Islet of Langerhans (tissue), 1 donor: ENCODE measurements around the gene CGB2.
"Not testable (repeated sequence)": the region's sequence is repeated elsewhere in the genome, so short reads cannot be mapped to it uniquely, and the experiment has no call there.

Source experiments
- FAIRE-seq: peaks from one replicate; lab custom pipeline; 2011; peaks lifted over from hg19 to GRCh38; lab: Jason Lieb, UNC

CGB2 gene

DNA sequence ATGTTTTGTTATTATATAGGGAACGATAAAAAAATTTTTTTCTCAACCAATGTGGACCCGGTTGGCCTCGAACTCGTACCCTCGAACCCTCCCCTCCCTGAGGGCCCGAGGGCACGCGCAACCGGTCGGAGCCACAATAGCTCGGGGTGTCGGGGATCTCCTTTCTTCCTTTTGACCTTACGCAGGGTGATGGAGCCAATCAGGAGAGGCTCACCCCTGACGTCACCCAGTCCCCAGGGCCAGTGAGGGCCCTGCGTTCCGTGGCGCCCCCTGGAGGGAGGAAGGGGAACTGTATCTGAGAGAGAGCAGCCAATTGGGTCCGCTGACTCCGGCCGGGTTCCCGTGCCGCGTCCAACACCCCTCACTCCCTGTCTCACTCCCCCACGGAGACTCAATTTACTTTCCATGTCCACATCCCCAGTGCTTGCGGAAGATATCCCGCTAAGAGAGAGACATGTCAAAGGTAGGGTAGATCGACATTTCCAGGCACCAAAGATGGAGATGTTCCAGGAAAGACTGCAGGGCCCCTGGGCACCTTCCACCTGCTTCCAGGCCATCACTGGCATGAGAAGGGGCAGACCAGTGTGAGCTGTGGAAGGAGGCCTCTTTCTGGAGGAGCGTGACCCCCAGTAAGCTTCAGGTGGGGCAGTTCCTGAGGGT lies at the start of gene CGB2:
Gene CGB2 (plus strand): TSS at position 249 of the 660 bp plus-strand sequence. CDS start 206 bp downstream, at position 455.
- FAIRE-seq: not testable (repeated sequence)

DNA sequence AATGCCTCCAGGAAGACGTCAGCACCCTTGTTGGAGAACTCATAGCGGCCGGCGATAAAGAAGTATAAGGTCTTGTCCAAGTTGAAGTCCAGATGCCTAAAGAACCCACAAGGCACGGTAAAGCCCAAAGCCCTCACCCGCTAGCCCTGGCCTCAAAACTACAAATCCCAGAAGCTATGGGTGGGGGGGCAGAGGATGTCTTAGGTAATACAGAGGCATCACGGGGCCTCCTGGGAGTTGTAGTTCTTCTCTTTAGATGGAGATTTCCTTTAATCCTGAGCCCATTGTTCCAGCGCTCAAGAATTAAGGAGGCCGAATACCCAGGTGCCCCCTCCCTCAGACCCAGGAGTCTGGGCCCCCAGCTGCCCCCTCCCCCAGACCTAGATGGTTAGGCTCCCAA lies 49.4 kb upstream of the CGB2 start:
- no peak for FAIRE-seq

DNA sequence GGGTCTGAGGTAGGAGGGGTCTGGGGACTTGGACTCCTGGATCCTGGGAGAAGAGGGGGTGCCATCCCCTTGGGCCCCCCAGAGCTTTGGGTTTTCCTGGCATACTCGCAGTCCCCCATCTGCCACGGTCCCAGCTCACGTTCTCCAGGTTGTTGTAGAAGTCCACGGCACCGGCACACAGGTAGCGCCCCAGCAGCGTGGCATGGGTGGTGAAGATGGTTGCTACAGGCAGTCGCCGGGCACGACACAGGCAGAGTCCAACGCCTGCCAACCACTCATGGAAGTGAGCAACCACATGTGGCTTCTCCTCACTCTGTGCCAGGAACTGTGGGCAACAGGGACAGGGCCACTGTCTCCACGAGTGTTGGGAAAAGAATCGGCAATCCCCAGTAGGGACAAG lies 46.0 kb upstream of the CGB2 start:
- no peak for FAIRE-seq

DNA sequence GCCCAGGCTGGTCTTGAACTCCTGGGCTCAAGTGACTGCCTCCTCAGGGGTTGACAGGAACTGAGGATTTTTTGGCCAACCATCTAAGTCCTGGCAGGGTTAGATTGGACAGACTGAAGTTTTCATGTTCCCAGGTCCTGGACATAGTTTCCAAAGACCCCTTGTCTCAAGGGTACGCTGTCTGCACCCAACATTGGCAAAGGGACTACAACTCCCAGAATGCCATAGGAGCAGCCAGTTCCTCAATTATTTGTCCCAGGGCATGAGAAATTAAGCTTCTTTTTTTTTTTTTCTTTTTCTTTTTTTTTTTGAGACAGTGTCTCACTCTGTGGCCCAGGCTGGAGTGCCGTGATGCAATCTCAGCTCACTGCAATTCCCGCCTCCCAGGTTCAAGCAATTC lies 45.5 kb upstream of the CGB2 start:
- FAIRE-seq: no peak

DNA sequence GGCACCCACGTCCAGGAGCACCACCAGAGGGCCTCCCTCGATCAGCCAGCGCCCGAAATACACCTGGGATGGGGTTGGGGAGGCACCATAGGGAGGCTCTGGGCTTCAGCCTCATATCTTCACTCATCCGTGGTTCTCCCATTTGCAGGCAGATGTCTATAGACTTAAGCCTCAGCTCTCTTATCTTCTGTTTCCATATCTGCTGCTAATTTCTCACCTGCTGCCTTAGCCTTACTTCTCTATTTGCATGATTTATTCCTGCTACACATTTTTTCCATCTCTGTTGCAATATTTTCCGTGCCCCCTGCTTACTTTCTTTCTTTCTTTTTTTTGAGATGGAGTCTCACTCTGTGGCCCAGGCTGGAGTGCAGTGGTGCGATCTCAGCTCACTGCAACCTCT lies 44.4 kb upstream of the CGB2 start:
- no peak for FAIRE-seq

DNA sequence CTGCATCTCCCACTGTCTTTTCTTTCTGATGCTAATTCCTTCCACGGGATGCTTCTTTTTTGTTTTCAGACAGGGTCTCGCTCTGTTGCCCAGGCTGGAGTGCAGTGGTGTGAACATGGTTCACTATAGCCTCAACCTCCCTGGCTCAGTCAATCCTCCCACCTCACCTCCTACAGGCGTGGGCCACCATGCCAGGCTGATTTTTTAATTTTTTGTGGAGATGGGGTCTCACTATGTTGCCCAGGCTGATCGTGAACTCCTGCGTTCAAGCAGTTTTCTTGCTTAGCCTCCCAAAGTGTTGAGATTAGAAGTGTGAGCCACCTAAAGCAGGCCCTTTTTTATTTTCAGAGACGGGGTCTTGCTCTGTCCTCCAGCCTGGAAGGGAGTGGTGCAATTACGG lies 43.4 kb upstream of the CGB2 start:
- FAIRE-seq: no peak

DNA sequence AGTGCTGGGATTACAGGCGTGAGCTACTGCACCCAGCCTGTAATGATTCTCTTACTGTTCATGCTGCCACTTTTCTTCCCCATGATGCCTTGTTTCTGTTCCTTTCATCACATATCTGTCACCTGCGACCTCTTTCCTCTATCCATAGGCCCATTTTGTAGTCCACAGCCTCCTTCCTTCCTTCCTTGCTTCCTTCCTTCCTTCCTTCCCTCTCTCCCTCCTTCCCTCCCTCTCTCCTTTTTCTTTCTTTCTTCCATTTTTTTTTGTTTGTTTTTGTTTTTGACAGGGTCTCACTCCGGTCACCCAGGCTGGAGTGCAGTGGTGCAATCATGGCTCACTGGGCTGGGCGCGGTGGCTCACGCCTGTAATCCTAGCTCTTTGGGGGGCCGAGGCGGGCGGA lies 42.8 kb upstream of the CGB2 start:
- no peak for FAIRE-seq

DNA sequence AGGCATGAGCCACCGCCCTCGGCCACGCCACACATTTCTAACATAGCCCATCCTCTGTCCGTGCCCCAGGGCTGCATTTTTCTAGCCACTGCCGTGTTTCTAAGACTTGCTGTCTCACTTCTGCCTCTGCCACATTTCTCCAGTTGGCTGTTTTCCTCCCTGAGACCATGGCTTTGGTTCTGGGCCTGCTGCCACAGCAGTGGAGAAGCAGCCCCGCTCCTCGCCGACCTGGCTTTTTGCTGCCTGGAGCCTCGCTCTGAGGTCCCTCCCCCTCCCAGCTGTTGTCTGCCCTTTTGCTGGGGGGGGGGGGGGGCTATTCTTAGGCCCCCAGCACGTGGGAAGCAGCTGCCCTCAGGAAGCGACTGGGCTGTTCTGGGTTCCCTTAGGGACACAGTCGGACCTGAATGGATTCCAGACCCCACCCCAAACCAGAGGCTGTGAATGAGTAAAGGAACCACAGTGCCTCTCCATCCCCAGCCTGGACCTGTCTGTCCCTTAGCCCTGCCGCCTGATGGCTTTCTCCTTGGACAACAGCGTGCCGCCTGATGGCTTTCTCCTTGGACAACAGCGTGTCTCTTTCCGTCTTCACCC lies 41.9 kb upstream of the CGB2 start:
- FAIRE-seq: no peak

DNA sequence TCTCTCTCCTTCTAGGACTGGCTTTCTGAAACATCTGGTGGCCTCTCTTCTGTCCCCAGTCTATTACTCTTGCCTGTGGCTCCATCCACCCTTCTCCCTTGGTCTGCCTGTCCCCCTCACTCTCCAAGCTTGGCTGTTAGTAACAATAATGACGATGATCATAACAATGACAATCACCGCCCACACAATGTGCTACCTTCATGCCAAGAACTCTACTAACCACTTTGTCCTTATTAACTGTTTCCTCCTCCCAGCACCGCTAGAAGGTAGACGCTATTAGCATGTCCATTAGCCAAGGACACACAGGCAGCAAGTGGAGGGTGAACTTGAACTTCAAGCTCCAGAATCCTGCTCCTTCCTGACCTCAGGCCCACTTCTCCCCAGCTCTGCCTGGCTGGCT lies 41.3 kb upstream of the CGB2 start:
- FAIRE-seq: no peak

DNA sequence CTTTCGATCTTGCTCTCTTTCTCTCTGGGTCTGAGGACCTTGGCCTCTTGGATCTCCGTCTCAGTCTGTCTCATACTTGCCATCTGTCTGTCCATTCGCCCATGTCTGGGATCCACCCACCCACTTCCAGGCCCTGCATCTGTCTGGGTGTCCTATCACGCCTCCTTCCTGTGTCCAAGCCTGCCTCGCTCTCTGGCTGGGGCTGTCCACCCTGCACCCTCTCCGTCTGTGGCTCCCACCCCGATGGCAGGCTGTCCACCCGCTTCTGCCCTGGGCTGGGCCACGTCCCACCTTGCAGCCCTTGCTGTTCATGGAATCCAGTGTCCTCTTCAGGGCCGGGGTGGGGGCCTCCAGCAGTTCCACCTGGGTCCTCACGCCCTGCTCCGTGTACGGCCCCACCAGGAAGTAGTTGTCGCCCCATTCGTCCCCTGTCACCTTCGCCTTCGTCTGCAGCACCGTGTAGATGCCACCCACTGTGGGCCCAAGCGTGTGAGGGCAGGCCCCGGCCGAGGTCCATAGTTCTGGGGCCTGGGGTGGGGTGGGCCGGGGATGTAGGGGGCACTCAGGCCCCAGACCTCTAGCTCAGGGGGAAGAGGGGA lies 40.6 kb upstream of the CGB2 start:
- no peak for FAIRE-seq

DNA sequence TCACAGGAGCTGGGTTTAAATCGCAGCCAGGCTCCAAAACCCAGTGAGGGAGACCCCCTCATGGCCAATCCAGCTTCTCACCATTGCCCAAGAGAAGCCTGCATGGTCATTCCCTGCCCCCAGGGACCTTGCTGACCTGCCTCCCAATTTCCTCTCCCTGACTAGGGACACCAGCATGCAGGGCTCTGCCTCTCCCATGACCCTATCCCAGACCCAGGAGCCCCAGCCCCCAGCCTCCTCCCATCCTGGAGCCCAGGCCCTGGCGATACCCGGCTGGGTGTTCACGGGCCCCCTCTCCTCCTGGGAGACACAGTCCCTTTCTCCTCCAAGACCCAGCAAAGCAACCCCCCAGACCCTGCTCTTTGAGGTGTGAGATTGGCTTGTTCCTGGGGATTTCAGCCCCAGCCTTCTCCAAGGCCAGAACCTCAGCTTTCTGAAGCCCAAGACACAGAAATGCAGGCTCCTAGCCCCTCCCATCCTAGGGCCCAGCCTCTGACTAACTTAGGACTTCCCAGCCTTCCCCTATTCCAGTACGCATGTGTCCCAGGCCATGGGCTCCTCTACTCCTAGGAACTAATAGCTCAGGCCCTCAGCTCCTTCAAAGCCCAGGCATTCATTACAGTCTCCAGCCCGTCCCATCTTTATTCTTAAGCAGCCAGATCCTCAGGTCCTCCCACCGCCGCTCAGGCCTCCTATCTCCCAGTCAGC lies 39.7 kb upstream of the CGB2 start:
- no peak for FAIRE-seq

DNA sequence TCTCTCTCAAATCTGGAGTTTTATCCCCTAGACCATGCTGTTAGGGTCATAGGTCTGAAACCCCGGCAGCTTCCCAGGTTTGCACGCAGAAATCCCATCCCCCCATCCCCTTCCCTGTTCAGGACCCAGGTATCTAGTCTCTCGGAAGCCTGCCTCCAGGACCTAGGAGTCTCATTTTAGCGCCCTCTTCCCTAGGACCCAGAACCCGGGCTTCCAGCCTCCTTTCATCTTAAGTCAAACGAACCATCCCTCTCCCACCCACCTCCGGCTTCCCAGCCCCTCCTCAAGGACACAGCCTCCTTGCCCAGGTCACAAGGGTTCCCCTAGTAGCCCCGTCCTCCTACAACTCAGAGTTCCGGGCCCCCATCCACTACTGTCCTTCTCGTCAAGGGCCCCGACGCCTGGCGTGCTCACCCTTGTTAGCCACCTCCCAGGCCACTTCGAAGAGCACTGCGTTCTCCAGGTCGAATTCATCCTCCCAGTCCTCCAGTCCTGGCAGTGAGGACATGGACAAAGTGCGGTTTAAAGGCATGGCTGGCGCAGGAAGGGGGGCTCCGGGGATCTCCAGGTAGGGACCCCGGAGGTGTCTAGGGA lies 39.0 kb upstream of the CGB2 start:
- FAIRE-seq: no peak

DNA sequence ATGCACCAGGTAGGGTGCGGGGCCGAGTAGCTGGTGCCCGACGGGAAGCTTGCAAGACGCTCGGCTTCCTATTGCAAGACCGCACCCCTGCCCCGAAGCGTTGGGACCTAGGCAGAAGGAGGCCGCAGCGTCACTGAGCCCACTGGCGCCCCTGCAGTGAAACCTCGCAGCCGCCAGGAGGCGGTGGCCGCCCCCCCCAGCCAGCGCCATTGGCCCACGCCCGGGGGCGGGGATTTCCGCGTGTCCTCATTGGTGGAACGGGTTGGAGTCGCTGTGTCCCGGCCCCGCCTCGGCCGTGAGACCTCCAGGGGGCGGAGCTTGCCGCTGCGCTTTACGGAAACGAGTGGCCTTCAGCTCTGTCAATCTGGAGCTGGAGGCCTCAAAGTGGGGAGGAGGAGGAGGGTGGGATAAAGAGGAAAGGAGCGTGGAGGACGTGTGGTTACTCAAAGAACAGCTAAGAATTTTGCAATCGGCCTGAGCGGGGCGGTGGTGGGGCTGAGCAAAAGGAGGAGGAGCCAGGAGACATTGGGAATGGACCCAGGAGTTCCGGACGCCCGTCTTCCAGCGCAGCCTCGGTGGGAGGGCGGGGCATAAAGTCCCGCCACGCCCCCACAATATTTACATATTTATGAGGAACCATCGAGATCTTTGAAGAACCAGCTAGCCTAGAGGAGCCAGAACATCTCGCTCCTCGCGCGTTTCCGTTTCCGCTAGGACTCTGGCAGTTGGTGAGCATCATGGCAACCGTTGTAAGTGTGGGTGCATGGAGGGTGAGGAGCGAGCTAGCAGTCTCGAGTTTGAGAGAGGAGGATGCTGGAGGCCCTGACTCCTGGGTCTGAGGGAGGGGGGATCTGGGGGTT lies 38.3 kb upstream of the CGB2 start, which contains the start of the genes GYS1 and RUVBL2:
Gene GYS1 (minus strand): TSS at position 135 of the 860 bp plus-strand sequence. CDS start 197 bp downstream, outside the sequence.
Gene RUVBL2 (plus strand): TSS at position 713 of the 860 bp plus-strand sequence. CDS start 25 bp downstream, at position 738.
- peak; percentile 96 for FAIRE-seq

DNA sequence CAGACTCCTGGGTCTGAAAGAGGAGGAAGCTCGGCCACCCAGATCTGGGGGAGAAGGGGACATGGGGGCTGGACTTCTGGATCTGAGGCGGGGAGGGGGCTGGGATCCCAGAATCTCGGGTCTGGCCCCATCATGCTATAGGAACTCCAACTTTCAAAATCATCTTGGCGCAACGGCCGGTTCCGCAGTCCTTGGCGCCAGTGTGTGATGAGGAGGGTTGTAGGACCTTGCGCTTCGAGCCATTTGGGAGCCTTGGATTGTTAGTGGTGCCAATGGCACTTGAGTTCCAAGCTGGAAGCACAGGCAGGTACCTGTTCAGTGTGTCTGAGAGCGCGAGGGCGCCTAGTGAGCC lies 37.7 kb upstream of the CGB2 start:
- FAIRE-seq: no peak

DNA sequence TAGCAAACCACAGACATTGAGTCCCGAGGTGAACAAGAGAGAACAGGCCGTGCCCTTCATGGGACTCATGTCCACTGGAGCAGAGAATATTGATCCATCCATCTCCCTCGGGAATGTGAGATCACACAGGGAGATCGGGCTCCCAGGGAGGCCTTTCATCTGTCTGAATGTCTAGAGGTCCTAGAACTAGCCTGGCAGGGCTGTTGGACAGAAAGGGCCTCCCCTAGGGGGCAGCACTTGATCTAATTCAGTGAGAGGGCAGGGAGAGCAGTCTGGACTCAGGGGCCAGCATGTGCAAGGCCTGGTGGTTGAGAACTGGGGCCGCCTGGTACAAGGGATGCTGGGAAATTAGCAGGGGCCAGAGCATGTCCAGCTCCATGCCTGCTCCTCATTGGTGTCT lies 33.7 kb upstream of the CGB2 start:
- no peak for FAIRE-seq

DNA sequence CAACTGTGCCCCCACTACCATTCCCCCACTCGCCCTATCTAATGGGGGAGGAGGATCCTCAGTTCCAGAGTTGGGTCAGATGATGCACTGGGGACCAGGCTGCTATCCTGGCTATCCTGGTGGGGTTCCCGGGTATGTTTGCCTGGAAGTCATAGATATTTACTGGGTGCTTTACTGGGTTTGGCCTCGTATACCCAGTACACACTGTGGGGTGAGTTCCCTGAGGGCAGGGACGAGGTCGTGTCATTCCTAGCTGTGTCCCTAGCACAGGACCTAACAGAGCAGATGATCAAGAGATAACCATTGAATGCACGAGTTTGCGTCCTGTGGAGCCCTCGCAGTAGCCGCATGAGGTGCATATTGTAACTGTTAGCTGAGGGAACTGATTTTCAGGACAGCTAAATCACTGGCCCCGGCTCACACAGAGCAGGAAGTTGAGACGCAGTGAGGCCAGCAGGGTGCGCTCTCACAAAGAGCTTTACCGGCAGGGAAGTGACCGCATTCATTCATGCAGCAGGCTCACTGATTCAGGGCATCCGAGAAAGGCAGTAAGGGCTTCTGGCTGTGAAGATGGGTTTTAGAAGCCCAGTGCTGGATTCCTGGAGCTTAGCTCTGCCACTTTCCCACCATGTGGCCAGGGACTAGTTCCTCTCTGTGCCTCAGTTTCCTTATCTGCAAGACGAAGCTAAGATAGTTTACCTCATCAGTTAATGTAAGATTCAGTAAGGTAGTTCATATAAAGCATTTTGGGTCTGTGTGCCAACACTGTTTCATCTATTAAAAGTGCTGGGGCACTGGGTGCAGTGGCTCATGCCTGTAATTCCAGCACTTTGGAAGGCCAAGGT lies 32.0 kb upstream of the CGB2 start:
- FAIRE-seq: no peak

DNA sequence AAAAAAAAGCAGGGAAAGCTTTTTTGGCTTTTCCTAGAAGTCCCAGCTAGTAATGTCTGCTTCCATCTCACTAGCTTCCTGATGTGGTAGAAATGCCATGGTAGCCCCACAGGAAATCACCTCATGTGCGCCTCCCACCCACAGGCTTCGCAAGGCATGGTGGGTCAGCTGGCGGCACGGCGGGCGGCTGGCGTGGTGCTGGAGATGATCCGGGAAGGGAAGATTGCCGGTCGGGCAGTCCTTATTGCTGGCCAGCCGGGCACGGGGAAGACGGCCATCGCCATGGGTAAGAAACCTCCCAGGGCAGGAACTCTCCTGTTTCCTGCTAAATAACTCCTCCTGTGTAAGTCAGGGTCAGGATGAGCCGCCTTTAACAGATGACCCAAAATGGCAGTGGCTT lies 27.6 kb upstream of the CGB2 start:
- no peak for FAIRE-seq

DNA sequence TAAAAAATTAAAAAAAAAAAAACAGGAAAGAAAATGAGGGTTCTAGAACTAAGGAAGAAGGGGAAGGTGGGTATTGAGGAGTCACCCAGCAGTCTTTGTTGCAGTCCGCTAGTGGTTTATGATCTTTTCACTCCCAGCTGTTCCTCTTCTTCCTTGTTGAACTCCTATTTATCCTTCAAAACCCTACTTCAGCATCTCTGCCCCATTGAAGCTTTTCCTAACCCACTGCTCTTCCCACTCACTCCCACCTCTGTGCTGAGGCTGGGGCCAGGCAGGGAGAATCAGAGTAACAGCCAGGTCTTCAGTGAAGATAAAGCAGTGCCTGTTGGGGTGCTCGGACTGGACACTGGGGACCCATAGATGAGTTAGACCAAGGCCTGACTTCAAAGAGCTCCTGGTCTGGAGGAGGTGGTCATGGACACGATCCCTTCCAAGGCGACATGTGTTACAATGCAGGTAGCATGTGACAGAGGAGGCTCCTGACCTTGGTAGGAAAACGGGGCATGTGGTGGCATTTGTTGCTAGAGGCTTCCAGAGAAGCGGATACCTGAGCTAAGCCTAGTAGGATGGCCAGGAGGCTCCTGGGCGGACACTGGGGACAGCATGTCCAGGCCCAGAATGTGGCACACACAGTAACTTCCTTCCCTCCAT lies 26.6 kb upstream of the CGB2 start:
- FAIRE-seq: no peak

DNA sequence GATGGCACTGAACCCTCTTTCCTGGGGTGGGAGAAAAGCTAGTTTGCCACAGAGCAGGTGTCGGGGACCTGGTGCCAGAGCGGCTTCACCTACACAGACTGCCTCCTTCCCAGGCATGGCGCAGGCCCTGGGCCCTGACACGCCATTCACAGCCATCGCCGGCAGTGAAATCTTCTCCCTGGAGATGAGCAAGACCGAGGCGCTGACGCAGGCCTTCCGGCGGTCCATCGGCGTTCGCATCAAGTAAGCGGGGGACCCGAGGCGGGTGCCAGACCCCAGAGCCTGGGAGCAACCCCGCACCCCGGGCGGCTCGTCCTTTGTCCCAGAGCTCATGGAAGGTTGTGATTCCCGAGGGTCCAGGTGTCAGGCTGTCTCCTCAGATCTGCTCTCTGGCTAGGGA lies 24.8 kb upstream of the CGB2 start:
- FAIRE-seq: no peak

DNA sequence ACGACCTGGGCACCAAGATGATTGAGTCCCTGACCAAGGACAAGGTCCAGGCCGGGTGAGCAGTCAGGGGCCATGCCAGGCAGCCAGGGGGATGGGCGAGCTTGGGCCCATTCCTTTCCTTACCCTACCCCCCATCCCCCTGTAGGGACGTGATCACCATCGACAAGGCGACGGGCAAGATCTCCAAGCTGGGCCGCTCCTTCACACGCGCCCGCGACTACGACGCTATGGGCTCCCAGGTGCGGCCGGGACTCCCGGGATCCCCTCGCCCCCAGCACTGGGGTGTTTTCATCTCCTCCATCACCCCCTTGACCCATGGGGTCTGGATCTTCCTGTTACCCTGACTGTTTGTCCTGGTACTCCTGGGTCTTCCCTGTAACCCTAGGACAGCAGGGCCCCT lies 21.9 kb upstream of the CGB2 start:
- no peak for FAIRE-seq
